Stomach (tissue), 4 donors: ENCODE results near the gene C1QTNF9B.

ENCODE experiments used
- CTCF ChIP-seq, 7 experiments: fragments of 450-650 bp in 4 of 7; fragments of 200-600 bp in 3 of 7; sonication (generic) in 3 of 7; IDR thresholded peaks; one replicate each; pipeline ENCODE4 v1.5.1; 2016 to 2019; ENCODE audit warnings: antibody characterized with exemption in 7 of 7, control low read depth in 2 of 7, mild to moderate bottlenecking in 1 of 7
- EP300 ChIP-seq: sonication (generic); formaldehyde crosslinking; IDR thresholded peaks from one replicate; pipeline ENCODE4 v1.6.1; 2017; ENCODE audit warnings: antibody characterized with exemption
- POLR2A ChIP-seq, 4 donors: fragments of 450-650 bp; IDR thresholded peaks; one replicate each; pipeline ENCODE4 v1.6.1; 2016; ENCODE audit warnings: antibody characterized with exemption in 4 of 4, control low read depth in 2 of 4, mild to moderate bottlenecking in 1 of 4, moderate library complexity in 1 of 4

- no peak for TF ChIP-seq CTCF (IDR thresholded peaks at IDR 0.05)
- TF ChIP-seq EP300 = no peak
- TF ChIP-seq POLR2A (IDR thresholded peaks at IDR 0.05) = no peak
Measured at GRCh38 chr13:23909606-23910005, 12.3 kb upstream of the C1QTNF9B start.
